GM19351 (cell line): ENCODE results near the gene ITPR3.

ENCODE experiments used
- ATAC-seq: cut with Tn5 transposase; IDR thresholded peaks from one replicate; pipeline ENCODE4 v1.9.1; 2021; ENCODE audit warnings: mild to moderate bottlenecking, moderate library complexity; ENCODE audit not compliant: unreplicated experiment

ITPR3 gene

DNA sequence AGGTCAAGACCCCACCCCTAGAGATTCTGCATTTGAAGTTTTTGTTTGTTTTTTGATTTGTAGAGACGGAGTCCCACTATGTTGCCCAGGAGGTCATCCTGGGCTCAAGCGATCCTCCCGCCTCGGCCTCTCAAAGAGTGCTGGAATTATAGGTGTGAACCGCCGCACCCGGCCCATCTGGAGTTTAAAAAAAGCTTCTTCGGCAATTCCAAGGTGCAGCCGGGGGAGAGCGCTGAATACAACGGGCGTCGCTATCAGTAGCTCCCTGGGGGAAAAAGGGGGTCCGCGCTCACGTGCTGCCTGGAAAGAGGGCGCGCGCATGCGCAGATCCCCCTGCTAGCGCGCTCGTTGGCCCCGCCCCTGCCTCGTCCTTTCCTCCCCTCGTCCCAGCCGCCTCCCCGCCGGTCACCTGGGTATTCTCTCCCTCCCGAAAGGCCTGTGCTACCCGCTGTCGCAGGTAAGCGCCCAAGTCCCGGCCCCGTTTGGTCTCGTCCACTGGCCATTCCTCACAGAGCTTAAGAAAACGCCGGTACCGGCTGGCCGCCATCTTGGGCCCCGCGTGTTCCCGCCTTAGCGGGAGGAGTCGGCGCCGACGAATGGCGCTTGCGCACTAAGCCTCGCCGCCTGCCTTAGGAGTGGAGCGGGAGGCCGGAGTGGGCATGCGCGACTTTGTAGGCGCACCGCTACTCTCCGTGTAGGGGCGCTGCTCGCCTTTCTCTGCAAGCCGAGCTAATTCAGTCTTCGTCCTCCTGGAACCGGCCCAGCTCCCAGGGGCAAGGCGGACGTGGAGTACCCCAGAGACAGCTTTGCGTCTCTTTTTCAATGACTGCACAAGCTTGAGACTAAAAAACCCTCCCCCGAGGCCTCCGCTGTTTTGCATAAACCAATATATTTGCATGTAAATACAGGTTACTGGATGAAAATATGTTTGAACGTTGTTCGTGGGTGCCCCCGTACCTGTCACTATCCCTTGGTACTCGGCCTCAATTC is 90.3 kb downstream of the ITPR3 start, which contains the start of gene UQCC2:
Gene UQCC2 (minus strand): TSS at position 561 of the 990 bp plus-strand sequence. CDS start 14 bp downstream, at position 547.
- peak; percentile 87 for ATAC-seq

DNA sequence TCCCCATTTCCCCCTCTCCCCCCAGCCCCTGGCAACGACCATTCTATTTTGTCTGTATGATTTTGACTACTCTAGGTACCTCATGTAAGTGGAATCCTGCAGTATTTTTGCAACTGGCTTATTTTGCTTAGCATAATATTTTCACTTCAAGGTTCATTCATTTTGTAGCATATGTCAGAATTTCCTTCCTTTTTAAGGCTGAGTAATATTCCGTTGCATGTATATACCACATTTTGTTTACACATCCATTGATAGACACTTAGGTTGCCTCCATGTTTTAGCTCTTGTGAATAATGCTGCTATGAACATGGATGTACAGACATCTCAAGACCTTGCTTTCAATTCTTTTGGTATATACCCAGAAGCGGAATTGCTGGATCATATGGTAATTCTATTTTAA is 91.8 kb downstream of the ITPR3 start:
- no peak for ATAC-seq

DNA sequence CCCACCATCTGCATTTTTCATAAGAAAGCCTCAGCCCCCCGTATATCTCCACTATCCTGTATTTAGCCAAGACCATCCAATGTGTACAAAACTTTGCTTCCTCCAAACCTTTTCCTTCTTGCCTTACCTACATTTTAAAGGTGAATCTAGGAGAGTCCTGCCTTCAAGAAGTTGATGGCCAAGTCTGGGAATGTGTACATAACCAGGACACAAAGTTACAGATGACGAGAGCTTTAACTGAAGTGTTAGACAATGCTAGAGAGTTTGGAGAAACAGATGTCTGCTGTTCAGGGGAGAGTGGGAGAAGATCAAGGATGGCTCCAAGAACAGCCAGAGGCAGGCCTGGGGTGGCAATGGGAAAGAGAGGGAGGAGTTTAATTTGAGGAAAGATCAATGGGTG is 92.7 kb downstream of the ITPR3 start:
- ATAC-seq = no peak

DNA sequence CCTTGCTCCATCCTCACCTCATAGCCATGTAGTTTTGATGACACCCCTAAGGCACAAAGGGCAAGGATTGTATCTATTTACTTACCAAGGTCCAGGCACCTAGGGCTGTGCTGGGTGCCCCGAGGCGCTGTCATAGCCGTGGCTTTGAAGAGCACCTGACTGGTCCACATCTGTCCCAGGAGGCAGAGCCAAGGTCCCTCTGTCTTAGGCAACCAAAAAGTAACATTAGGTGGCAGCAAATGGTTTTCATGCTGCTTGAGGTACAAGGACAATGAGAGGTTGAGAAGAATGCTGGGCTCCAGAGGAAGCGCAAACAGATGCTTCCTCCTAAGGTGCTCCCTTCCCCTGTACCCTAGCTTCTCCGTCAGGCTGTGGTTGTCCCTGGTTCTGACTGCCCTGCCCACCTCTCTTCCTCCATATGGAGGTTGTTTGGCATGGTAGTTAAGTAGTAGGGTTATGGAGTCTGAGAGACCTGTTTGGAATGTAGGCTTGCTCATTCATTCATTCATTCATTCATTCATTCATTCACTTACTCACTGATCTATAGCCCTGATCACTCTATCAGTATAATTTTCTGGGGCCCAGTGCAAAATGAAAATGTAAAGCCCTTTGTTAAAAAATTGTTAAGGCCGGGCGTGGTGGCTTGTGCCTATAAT is 93.4 kb downstream of the ITPR3 start:
- ATAC-seq = no peak

DNA sequence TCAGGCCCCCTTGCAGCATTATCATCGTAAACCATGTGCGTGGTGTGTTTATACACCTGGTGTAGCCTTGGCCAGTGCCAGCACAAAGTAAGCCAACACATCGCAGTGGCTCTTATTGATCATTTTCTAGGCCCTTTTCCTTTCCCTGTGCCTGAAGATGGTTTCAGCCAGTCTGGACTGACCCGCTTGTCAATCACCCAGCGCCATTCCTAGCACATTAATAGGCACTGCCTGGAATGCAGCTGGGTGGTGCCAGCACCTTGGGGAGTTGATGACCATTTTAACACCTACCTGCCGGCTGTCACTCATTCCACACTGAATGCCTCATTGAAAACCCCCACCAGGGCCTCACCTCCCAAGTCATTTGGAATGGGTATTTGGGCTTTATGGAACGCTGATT is 95.3 kb downstream of the ITPR3 start:
- ATAC-seq = no peak

DNA sequence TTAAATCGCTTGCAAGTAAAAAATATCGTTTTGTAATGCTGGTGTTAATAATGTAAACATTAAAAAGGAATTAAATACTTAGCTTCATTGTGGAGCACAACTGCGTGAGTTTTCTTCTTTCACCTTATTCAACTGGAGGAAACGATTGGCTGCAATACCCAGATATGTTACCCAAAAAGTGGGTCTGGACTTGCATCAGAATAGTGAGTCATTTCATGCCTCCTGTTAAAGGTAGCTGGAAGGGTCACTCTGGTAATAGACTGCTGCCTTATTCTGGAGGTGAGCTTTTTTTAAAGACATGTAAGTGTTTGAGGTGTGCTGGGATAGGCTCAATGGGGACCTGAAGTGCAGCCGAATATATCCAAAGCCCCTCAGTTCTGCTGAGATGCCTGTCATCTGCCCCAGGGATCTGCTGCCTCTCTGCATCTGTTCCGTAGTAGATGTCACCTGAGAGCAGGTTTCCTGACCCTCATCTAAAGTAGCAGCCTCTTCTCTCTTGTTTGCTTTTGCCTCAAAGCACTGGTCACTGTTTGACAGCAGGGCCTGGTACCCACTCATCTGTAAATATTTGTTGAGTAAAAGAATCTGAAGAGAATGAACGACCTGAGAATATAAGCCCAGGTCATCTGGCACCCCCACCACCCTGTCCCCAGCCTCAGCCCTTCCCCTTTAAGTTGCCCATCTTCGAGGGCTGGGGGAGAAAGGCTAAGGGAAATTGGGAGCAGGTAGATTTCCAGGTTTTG is 95.9 kb downstream of the ITPR3 start:
- no peak for ATAC-seq

DNA sequence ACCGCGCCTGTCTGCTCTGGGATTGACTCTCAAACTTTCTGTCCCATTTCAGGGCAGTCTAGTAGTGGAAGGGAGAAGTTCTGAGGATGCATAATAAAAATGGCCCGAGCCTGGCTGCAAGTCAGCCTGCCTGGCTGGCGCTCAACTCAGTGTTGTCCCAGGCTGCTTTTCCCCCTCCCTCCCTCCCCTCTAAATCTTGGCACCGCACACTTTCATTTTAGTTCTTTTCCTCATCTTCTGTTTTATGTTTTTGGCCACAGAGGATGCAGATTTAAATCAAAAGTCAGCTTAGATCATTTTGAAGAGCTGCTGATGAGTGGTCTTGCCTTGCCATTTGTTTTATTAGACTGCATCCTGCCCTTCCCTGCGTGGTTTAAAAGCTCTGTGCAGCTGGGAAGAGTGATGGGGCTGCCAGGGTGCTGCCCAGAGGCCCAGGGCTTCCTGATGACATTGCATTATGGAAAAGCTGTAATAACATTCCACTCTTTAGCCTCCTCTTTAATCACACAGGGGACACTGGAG is 96.9 kb downstream of the ITPR3 start:
- no peak for ATAC-seq

DNA sequence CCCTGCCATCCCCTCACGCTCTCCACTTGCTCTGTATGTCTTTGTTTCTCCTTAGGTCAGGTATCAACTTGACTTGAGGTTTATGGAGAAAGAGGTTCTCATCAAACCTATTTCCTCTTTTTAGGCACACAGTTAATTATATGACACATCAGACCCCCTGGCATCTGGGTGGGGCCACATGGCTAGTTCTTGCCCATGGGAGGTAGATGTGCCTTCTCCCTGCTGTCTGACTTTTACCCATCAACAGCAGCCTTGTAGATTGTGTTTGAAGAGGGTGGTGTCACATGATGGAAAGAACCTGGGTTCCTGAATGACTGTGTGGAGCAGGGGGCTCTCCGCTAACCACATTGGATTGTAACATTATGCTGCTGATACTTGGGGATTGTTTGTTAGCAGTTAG is 97.6 kb downstream of the ITPR3 start:
- ATAC-seq = no peak

DNA sequence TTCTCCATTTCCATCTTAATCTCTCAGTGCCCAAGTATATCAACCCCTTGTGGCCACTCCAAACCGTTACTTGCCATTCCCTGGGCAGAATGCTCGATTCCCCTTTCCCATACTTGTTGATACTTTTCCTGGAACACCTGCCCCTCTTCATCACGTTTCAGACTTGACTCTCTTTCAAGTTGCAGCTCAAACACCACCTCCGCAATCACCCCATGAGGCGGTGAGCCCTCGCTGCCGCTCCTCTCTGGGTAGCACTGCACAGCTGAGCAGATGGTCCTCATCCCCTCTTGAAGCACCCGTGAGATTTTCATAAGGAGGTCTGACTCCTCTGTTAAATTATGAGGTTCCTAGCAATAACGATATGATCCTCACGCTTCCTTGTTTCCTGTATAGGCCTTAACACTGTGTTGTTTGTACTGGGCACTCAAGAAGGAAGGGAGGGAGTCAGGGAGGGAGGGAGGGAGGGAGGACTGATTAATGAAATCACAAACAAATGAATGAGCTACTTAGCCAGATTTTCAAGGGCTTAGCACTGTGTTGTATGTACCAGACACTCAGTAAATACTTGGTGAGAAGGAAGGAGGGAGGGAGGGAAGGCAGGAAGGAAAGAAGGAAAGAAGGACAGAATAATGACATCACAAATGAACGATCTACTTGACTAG is 98.3 kb downstream of the ITPR3 start:
- no peak for ATAC-seq

DNA sequence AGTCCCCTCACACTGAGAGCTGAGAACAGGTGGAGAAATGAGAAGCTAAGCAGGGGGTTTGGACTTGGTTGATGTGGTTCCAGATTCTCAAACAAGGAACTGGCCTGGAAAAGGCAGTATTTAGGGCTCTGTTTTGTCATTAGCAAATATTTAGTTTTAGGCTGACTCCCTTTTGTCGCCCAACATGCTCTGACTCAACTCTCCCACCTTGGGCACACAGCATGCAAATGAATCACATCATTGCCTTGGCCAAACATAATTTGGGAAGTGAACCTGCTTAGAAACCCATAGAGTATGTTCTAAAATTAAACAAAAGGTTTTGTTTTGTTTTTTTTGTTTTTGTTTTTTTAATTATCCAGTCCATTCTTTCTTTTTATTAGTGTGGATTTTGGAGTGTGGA is 99.9 kb downstream of the ITPR3 start:
- no peak for ATAC-seq

DNA sequence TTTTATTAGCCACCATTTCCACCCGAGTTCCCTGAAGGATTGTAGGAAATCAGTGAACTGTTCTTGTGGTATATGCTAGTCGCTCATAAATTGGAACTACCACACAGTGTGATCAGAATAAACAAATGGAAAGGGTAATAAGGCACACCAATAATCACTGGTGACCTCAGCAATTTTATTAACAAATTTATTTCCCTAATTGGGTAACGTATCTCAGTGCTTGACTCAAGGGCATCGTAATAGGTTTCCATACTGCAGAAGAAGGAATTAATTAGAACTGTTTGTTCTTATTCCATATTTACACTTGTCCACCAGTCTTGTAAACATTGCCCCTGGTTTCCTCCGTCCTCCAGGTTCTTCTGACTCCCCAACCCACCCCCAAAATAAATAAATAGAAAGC is 100.4 kb downstream of the ITPR3 start:
- ATAC-seq = no peak

DNA sequence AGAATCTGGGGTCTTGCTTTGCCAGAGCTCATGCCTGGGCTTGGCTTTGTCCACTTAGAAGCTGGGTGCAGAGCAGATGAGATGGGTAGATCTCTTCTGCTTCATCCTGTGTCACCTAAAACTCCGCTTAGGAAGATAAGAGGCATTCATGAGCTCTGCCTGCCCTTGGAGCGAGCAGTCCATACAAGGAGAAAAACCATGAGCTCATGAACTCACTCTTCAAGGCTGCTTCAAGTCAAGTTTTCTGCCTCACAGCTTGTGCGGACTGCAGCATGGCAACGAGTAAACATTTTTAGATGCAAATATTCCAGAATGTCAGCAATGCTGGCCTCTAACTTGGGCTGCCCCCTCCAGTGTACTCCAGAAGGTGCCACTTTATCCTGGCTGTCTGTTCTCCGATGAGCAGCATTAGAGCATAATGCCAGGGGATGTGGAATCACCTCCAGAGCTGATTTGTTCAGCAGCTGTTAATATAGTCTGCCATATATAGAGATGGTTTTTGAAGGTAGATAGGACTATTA is 101.0 kb downstream of the ITPR3 start:
- no peak for ATAC-seq

DNA sequence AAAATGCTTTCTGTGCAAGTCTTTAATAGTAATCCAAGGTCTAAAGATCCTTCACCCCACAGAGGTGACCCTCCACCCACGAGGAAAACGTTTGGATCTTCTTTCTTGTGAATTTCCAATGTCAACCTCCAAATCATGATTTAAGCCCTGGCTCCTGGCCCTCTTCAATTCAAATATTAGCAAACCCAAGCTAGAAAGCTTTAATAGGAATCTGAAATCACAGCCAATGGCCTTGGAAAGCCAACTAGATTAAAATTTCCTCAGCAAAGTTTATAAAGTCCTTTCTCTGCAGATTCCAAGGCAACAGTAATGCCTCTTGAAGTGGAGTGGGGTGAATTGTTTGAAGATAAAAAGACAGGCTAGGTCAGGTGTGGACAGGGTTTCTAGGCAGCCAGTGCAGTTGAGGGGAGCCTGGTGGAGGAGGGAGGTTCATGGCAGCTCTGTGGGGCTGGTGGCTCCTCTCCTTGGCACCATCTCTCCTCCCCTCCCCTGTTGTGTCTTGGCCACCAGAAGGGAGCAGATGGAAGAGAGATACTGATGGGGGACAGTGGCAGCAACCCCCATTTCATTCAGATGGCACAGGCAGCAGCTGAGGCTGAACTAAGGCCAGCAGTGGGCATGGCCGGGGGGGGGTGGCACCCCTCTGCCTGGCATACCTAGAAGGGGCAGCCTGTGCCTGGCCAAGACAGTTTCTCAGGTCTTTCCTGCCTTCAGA is 102.4 kb downstream of the ITPR3 start:
- ATAC-seq = no peak

DNA sequence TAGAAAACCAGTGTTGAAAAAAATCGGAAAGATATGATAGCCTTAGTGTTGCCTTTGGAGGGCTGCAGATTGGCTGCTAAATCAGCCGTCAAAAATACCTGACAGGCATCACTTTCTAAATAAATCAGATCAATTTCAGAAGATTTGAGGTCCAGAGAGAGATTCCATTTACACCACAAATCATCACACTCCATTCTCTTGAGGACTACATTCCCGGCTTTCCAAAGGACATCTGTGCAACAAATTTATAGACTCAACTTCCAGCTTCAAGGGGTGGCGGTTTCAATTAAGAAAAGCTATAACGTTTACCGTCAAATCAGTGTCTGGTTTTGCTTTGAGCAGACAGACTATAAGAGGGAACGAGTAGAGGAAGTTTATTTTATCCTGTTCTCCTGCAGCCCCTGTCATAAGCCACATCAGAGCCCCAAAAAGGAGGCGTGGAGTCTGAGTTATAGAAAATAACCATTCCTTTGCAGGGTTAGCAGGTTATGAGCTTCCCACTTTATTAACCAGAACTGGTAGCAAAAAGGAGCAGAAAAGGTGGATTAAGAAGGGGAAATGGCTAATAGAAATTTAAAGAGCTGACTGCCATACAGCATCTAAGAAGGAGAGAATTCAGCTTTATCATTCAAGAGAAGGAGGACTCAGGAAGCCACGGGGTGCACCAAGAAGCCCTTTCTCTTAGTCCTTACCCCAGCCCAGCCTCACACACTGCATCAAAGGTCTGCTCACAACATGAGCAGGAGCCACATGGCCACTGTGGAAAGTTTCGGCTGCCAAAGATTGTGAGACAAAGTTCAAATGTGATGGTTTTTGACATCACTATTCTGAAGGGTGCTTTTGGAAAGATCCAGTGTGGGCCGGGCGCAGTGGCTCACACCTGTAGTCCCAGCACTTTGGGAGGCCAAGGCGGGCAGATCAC is 103.2 kb downstream of the ITPR3 start:
- ATAC-seq = no peak

DNA sequence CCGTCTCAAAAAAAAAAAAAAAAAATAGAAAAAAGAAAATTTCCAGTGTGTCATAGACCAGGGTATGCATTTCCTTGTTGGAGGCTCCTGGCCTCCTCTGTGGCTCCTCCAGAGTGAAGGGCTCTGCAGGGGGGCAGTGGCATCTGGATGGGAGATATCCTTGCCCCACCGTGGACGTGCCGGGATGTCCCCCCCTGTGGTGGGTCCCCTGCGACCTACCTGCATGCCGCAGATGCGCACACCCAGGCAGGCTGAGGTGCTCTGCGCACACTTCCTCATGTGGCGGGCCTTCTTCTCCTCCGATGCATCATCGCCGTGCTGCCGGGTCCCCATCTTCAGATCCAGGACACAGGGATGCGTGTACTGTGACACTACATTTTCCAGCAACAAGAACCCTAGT is 104.1 kb downstream of the ITPR3 start:
- ATAC-seq = no peak

DNA sequence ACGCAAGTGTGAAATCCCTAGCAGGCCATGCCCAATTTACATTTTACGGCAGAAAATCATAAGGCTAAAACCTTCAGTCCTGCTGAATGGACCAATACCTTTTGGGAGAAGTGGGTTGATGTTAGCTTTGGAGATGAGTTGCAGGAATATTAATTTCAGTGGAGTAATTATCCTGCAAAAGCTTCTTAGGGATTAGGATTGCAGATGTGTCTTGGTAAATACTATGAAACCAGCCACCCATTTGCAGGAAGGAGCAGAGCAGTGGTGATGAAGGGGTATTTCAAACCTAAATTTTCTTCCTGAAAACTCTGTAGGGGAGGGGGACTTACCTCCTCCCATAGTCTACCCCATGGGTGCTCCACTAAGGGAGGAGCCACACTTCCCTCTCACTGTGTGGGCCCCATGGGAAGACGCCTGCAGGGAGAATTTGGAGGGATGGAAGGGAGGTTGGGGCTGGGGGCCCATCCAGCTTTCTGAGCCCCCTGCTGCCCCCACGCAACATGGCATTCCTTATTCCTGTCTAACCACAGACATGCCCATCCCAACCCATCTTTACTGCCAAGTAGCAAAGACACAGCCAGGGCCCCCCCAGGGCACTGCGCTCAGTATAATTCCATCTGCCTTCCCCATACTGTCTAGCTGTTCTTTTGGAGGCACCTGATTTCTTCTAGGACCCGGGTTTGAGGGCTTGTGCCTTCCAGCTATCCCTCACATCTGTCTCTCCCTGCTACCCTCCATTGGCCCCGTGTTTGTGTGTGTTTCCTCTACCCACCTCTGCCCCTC is 105.0 kb downstream of the ITPR3 start:
- no peak for ATAC-seq

DNA sequence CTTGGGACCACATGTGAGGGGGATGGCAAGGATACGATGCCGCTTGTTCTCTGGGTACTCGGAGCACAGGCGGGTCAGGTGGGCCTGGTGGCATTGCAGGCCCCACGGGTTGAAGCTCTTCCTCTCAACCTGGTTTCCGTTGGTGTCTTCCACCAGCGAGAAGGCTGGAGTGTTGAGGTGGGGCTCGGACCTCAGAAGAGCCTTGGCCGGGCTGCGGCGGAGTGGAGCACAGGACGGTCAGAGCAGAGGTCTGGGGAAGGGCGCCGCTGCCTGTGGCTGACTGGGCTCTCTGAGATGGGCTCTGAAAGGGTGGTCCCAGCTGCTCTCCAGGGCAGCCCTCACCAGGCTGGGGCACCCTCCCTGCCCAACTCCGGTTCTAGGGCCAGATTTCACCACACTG is 105.6 kb downstream of the ITPR3 start:
- ATAC-seq = no peak

DNA sequence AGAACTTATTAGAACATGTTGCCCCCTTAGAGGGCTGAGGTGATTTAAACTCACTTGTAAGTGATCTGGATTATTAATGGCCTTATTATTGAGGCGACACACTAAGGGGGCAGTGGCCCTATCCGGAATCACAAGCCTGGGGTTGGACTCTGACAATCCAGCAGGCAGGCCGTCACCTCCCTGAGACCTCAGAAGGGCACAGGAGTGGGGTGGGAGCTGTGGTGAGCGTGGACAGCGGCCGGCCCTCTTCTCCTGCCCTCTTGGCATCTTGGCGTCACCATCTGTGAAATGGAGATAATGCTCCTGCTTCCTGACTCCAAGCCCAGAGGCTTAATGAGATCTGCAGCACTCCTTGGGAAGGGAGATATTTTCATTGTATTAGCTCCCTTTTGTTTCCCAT is 106.0 kb downstream of the ITPR3 start:
- ATAC-seq = no peak
